ENCODE data around the gene CELF4.

Gene CELF4

GRCh38 chr18:37307181-37307580 lies 258.4 kb downstream of the CELF4 start:
- no peak for DNase-seq

GRCh38 chr18:37306432-37306831 lies 259.2 kb downstream of the CELF4 start:
- no peak for DNase-seq

GRCh38 chr18:37305066-37305465 lies 260.5 kb downstream of the CELF4 start:
- DNase-seq: no peak

- DNase-seq: no peak
Measured at GRCh38 chr18:37304012-37304680, 261.5 kb downstream of the CELF4 start.

GRCh38 chr18:37303009-37303408 lies 262.6 kb downstream of the CELF4 start:
- DNase-seq: no peak

GRCh38 chr18:37302519-37302918 lies 263.1 kb downstream of the CELF4 start:
- no peak for DNase-seq

- peak; percentile 89 for DNase-seq
Measured at GRCh38 chr18:37299471-37300304, 265.9 kb downstream of the CELF4 start.

- no peak for DNase-seq
Measured at GRCh38 chr18:37298816-37299215, 266.8 kb downstream of the CELF4 start.

- DNase-seq: no peak
Measured at GRCh38 chr18:37297106-37297505, 268.5 kb downstream of the CELF4 start.

- DNase-seq: no peak
Measured at GRCh38 chr18:37294951-37295350, 270.6 kb downstream of the CELF4 start.

- no peak for DNase-seq
Measured at GRCh38 chr18:37293359-37293758, 272.2 kb downstream of the CELF4 start.

- DNase-seq: no peak
Measured at GRCh38 chr18:37289423-37289822, 276.2 kb downstream of the CELF4 start.

GRCh38 chr18:37287601-37288000 lies 278.0 kb downstream of the CELF4 start:
- no peak for DNase-seq

GRCh38 chr18:37286801-37287200 lies 278.8 kb downstream of the CELF4 start:
- DNase-seq: no peak

GRCh38 chr18:37285825-37286224 lies 279.8 kb downstream of the CELF4 start:
- no peak for DNase-seq

GRCh38 chr18:37284260-37284659 lies 281.3 kb downstream of the CELF4 start:
- no peak for DNase-seq

GRCh38 chr18:37282386-37283037 lies 283.1 kb downstream of the CELF4 start:
- no peak for DNase-seq

- no peak for DNase-seq
Measured at GRCh38 chr18:37280701-37281393, 284.8 kb downstream of the CELF4 start.

- no peak for DNase-seq
Measured at GRCh38 chr18:37277804-37278203, 287.8 kb downstream of the CELF4 start.

- no peak for DNase-seq
Measured at GRCh38 chr18:37276111-37276890, 289.3 kb downstream of the CELF4 start.

GRCh38 chr18:37275237-37275741 lies 290.3 kb downstream of the CELF4 start:
- DNase-seq: no peak
